Breast epithelium (tissue), 4 donors: ENCODE results near the gene PCARE. TPM values are rescaled to one million over a fixed set of nuclear protein-coding genes. Genes with fewer than 3 reads are reported as not detected.

Source experiments
- DNase-seq, 2 donors: peaks; one replicate each; pipeline ENCODE4 v3.0.0-alpha.2; 2019; ENCODE audit warnings: low spot score in 2 of 2
- H3K27ac ChIP-seq, 2 donors: fragments of 200-600 bp; sonication (generic) in 1 of 2; one replicate each; pipeline ENCODE4 v1.5.1; 2016 to 2019; ENCODE audit warnings: mild to moderate bottlenecking in 1 of 2
- H3K27me3 ChIP-seq, 2 donors: fragments of 200-600 bp; sonication (generic) in 1 of 2; one replicate each; pipeline versions ENCODE4 v1.5.1 to v1.6.0; 2017 to 2019; ENCODE audit warnings: control low read depth in 1 of 2, mild to moderate bottlenecking in 1 of 2
- H3K36me3 ChIP-seq: fragments of 200-600 bp; one replicate; pipeline ENCODE4 v1.5.1; 2019
- H3K4me1 ChIP-seq, 2 donors: fragments of 200-600 bp; sonication (generic); one replicate each; pipeline ENCODE4 v1.5.1; 2016 to 2019; ENCODE audit warnings: control low read depth in 1 of 2
- H3K4me3 ChIP-seq, 3 donors: fragments of 200-600 bp; sonication (generic); 1 replicate in 2 of 3; 2 replicates in 1 of 3; pipeline ENCODE4 v1.5.1; 2016 to 2019; ENCODE audit warnings: mild to moderate bottlenecking in 3 of 3, moderate library complexity in 2 of 3
- H3K9me3 ChIP-seq, 2 donors: fragments of 200-600 bp; sonication (generic) in 1 of 2; one replicate each; pipeline ENCODE4 v1.5.1; 2016 to 2019; ENCODE audit warnings: control low read depth in 1 of 2
- CTCF ChIP-seq, 3 donors: fragments of 450-650 bp; IDR thresholded peaks; one replicate each; pipeline ENCODE4 v1.5.1; 2016 to 2017; ENCODE audit warnings: antibody characterized with exemption in 3 of 3, mild to moderate bottlenecking in 3 of 3, moderate library complexity in 3 of 3
- POLR2A ChIP-seq: fragments of 450-650 bp; IDR thresholded peaks from one replicate; pipeline ENCODE4 v1.6.1; 2016; ENCODE audit warnings: antibody characterized with exemption, mild to moderate bottlenecking, moderate library complexity
- POLR2AphosphoS5 ChIP-seq, 3 donors: sonication (generic); formaldehyde crosslinking; IDR thresholded peaks; one replicate each; pipeline ENCODE4 v1.6.1; 2017; ENCODE audit warnings: antibody characterized with exemption in 3 of 3
- intact Hi-C: fragments of 100-400 bp; cut with DNase I; formaldehyde crosslinking; loops from one replicate; pipeline ENCODE4 v1.15.1; 2023; ENCODE audit warnings: low total_unique reads
- total RNA-seq, 3 donors: library from RNA; depleted of rRNA; stranded (reverse); fragments of >200 nt; gene quantifications; one replicate each; pipeline ENCODE4 v1.1.0, GENCODE V29; 2016

Gene PCARE
- total RNA-seq, 3 donors from 2014 or later: not detected

- DNase-seq: peak in 1 of 2 donors; percentile 42
- no peak overlapping the region for H3K27ac ChIP-seq
- no peaks in the 10 kb centered on the region for H3K36me3 ChIP-seq
- H3K27me3 ChIP-seq: no peaks in the 10 kb centered on the region
- H3K9me3 ChIP-seq: no peaks in the 10 kb centered on the region
- H3K4me3 ChIP-seq: no peak overlapping the region
- TF ChIP-seq POLR2AphosphoS5 (IDR thresholded peaks at IDR 0.05) (no peak), CTCF (IDR thresholded peaks at IDR 0.05) (no peak), POLR2A (no peak)
- no peaks in the 10 kb centered on the region for H3K4me1 ChIP-seq
- intact Hi-C loops: no loop called here
Measured at GRCh38 chr2:29071032-29071975, 3.0 kb downstream of the PCARE start.

GRCh38 chr2:29070526-29070925 lies 3.8 kb downstream of the PCARE start:
- intact Hi-C loops: no loop called here
- TF ChIP-seq POLR2AphosphoS5 (IDR thresholded peaks at IDR 0.05) (no peak), POLR2A (no peak), CTCF (IDR thresholded peaks at IDR 0.05) (no peak)
- H3K27ac ChIP-seq: no peak overlapping the region

GRCh38 chr2:29068513-29068912 lies 5.8 kb downstream of the PCARE start:
- no peak overlapping the region for H3K27ac ChIP-seq
- TF ChIP-seq POLR2A: no peak
- no peak for TF ChIP-seq CTCF (IDR thresholded peaks at IDR 0.05)
- intact Hi-C loops: no loop called here
- H3K4me3 ChIP-seq: no peak overlapping the region
- peaks cover 4 to 15% of the 10 kb centered on the region in 2 donors for H3K4me1 ChIP-seq
- DNase-seq: peak in 1 of 2 donors; percentile 35
- no peaks in the 10 kb centered on the region for H3K36me3 ChIP-seq
- H3K27me3 ChIP-seq: no peaks in the 10 kb centered on the region
- no peaks in the 10 kb centered on the region for H3K9me3 ChIP-seq

More at GRCh38 chr2:29070526-29070925, 3.8 kb downstream of the PCARE start:
- H3K4me3 ChIP-seq: no peak overlapping the region
- no peaks in the 10 kb centered on the region for H3K27me3 ChIP-seq
- peak in 1 of 2 donors; percentile 24 for DNase-seq
- H3K4me1 ChIP-seq: peaks cover under 1 to 4% of the 10 kb centered on the region in 2 donors
- H3K36me3 ChIP-seq: no peaks in the 10 kb centered on the region
- no peaks in the 10 kb centered on the region for H3K9me3 ChIP-seq

GRCh38 chr2:29066997-29067605 lies 7.2 kb downstream of the PCARE start:
- no peak for TF ChIP-seq POLR2A
- TF ChIP-seq POLR2AphosphoS5 (IDR thresholded peaks at IDR 0.05): no peak
- TF ChIP-seq CTCF (IDR thresholded peaks at IDR 0.05): no peak
- H3K36me3 ChIP-seq: no peaks in the 10 kb centered on the region
- peak in 1 of 2 donors; percentile 17 for DNase-seq
- intact Hi-C loops: no loop called here
- no peaks in the 10 kb centered on the region for H3K9me3 ChIP-seq
- H3K27ac ChIP-seq: peak overlapping the region; percentile 76 to 87
- no peak overlapping the region for H3K4me3 ChIP-seq
- H3K4me1 ChIP-seq: peaks cover 4 to 15% of the 10 kb centered on the region in 2 donors
- no peaks in the 10 kb centered on the region for H3K27me3 ChIP-seq
